Hematopoietic multipotent progenitor cell treated with erythropoietin and hydrocortisone succinate and interleukin-3 and kit ligand, for 4 days (in vitro differentiated cells): ENCODE results near the gene PPIL3.
A peak's percentile ranks its signal among the peaks of the same experiment; 100 is the strongest.

Experiments
- DNase-seq: peaks from one replicate; pipeline ENCODE4 v3.0.0-alpha.2; 2015

The PPIL3 gene

DNA sequence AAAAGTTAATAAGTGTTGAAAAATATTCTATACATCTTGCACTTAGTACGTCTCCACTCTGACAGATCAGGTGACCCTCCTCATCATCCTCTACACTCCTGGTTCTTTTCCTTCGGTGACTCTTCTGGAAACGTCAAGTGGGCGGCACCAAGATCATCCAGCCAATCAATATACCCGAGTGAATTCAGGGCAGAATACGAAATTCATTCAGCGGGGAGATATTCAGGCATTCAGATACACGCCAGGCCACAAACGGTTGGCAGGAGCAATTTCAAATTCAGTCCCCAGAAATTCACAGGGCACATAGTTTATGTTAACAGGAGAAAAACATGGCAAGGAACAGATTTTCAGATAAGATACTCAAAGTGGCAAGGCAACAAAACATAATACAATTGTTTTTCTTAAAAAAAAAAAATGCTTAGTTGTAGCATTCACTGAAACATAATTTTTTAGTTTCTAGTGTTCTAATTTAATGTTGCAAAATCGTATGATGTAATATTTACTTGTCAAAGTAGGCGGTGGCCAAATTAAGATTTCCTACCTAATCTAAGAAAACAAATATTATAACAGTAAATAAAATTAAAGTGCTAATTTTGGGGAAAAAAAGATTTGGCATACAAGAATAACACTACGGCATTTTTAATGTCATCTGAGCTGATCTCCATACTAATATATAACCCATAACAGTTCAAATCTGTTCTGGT lies 28.6 kb downstream of the PPIL3 start:
- DNase-seq = no peak

GRCh38 chr2:200856806-200857205 lies 32.1 kb downstream of the PPIL3 start:
- DNase-seq = no peak

DNA sequence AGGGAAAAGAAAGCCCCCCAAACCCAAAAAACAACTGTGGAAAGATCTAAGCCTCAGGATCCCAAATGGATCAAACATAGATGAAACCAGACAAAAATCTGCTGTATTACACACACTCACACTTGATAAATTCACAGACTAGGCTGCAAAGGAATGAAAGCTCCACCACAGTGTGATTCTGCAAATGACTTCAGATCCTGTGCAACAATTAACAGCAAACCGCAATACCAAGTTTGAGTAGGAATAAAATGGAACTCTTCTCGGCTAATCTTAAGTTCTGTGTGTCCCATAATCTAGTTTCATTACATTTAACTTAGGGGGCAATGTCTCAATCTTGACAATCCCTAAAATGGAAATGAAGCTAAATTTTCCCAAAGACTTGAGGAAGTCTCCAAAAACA lies 36.3 kb downstream of the PPIL3 start:
- DNase-seq = no peak

- no peak for DNase-seq
These were observed 37.3 kb downstream of the PPIL3 start for GRCh38 chr2:200851398-200852248.

- no peak for DNase-seq
These were observed 38.2 kb downstream of the PPIL3 start for GRCh38 chr2:200850512-200851256.

DNA sequence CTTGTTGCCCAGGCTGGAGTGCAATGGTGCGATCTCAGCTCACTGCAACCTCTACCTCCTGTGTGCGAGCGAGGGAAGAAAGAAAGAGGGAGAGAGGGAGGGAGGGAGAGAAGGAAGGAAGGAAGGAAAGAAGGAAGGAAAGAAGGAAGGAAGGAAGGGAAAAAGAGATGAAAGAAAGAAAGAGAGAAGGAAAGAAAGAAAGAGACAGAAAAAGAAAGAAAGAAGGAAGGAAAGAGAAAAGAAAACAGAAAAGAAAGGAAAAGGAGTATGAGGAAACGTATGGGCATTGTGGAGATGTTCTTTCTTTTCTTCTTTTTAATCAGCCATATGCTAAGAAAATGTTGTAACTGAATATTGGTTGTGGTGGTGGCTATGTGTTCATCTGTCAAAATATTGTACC lies 40.9 kb downstream of the PPIL3 start:
- no peak for DNase-seq

DNA sequence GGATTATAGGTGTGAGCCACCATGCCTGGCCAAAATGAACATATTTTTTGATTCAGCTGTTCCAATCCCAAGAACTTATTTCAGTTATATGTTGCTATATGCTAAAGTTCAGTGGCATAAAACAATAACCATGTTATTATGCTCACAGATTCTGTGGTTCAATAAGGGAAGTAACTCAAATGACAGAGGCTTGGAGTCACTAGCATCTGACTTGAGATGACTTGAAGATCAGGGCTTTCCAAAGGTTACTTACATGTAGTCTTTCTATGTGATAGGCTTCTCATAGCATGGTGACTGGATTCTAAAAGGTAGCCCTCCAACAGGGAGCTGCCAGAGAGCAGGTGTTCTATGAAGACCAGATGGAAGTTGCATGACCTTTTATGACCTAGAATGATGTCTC lies 41.6 kb downstream of the PPIL3 start:
- DNase-seq = no peak

- DNase-seq = peak; percentile 38
These were observed 43.1 kb downstream of the PPIL3 start for GRCh38 chr2:200845669-200846325.

DNA sequence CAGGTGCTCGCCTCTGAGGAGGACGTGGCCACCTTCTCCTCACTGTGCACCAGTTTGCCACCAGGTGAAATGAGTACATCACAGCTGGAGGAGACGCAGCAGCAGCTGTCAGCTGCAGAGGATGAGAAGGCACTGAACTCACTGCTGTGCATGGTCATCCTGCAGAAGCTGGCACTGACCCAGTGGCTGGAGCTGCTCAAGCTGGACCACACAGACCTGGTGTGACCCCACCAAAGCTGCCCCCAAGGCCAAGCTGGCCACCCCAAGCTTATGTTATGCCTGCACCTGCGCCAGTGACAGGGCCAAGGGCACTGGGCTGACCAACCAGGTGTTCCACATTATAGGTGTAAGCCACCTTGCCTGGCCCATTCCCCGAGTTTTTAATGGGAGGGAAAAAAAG lies 43.7 kb downstream of the PPIL3 start:
- no peak for DNase-seq

DNA sequence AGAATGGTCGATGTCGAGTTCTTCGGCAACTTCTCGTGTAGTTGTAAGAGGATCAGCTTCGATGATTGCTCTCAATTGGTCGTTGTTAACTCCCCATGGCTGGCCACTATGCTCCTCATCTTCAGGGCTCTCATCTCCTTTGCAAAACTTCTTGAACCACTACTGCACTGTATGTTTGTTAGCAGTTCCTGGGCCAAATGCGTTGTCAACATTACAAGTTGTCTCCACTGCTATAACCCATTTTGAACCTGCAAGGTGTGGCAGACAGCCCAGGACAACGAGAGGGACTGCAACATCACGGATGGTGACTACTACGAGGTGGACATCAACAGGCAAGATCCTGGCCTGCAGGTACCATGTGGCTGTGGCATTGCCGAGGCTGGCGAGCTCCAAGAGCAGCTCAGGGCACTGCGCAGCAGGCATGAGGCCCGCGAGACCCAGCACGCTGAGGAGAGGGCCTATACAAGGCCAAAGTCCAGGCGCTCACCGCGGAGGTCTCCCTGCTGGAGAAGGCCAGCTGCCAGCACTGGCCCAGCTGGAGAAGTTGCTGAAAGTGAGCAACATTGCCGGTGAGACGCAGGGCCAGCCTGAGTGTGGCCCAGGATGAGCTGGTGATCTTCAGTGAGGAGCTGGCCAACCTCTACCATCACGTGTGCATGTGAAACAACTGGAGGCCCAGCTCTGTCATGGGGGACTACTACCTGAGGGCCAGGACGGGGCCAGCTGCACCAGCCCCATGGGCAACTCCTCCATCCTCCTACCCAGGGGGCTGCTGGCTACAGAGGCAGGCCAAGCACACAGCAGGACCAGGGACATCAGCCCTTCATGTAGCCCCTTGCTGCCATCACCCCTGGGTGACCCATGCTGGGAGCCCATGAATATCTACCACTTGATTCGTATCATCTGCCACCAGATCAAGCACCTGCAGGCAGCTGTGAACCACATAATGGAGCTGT lies 44.6 kb downstream of the PPIL3 start:
- no peak for DNase-seq

DNA sequence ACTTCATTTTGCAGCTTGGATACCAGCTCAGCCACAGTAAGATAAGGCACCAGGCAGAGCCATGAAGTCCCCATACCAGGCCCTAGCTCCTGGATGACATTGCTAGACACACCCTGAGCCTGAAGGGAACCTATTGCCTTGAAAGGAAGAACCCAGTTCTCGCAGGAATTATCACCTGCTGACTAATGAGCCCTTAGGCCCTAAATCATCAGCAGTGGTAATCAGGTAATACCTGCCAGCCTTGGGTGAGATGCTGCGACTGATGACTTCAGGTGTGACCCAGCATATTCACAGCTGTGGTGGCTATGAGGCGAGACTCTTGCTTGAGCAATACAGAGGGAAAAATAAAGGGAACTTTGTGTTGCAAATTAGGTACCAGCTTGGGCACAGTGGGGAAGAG lies 49.4 kb downstream of the PPIL3 start:
- DNase-seq = no peak

GRCh38 chr2:200834701-200835100 lies 54.2 kb downstream of the PPIL3 start:
- no peak for DNase-seq

GRCh38 chr2:200829258-200829655 lies 59.6 kb downstream of the PPIL3 start:
- no peak for DNase-seq

DNA sequence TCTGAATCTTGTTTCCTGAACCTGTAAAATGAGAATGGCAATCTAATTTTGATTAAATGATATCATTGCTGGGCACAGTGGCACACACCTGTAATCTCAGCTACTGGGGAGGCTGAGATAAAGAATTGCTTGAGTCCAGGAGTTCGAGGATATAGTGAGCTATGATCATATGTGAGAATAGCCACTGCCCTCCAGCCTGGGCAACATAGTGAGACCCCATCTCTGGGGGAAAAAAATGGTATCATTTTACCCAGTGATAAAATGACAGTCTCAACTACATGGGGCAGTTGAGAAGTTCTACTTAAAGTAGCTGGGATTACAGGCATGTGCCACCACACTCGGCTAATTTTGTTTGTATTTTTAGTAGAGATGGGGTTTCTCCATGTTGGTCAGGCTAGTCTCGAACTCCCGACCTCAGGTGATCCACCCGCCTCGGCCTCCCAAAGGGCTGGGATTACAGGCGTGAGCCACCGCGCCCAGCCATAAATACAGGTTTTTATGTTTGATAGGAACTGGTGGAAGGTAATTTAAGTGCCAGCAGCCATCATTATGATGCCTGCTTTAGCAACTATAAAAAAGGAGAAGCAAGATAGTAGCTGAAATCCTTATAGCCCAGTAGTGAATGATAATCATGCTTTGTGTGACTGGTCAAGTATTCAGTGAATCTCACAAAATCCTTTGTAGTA lies 60.2 kb downstream of the PPIL3 start:
- no peak for DNase-seq

GRCh38 chr2:200828104-200828503 lies 60.8 kb downstream of the PPIL3 start:
- no peak for DNase-seq

GRCh38 chr2:200821686-200822245 lies 67.1 kb downstream of the PPIL3 start:
- no peak for DNase-seq
